IMR-90 (cell line): ENCODE results near the gene GJA8.
"Not testable (repeated sequence)": the region's sequence is repeated elsewhere in the genome, so short reads cannot be mapped to it uniquely, and the experiment has no call there.

Experiments used
- BHLHE40 ChIP-seq: fragments of 150-350 bp; IDR thresholded peaks from 2 replicates; pipeline ENCODE4 v1.6.1; 2016; ENCODE audit warnings: mild to moderate bottlenecking, low read depth, low read length
- CEBPB ChIP-seq: IDR thresholded peaks from 2 replicates; pipeline ENCODE4 v1.6.1; 2012; ENCODE audit warnings: low read depth, low read length, improper control_type of control experiment
- CHD1 ChIP-seq: IDR thresholded peaks from 2 replicates; pipeline ENCODE4 v1.6.1; 2012; ENCODE audit warnings: low read depth, low read length, improper control_type of control experiment
- CTCF ChIP-seq: conservative IDR thresholded peaks from 2 replicates; pipeline ENCODE4 v1.5.1; 2012; ENCODE audit warnings: mild to moderate bottlenecking, low read depth, low read length, improper control_type of control experiment
- ELK1 ChIP-seq: fragments of 150-350 bp; IDR thresholded peaks from 2 replicates; pipeline ENCODE4 v1.6.1; 2016; ENCODE audit warnings: low read depth, mild to moderate bottlenecking, low read length, moderate library complexity, borderline replicate concordance
- FOS ChIP-seq: fragments of 150-350 bp; IDR thresholded peaks from 2 replicates; pipeline ENCODE4 v1.6.1; 2016; ENCODE audit warnings: low read depth, low read length
- MAFK ChIP-seq: IDR thresholded peaks from 2 replicates; pipeline ENCODE4 v1.6.1; 2012; ENCODE audit warnings: low read depth, low read length, improper control_type of control experiment
- MAZ ChIP-seq: IDR thresholded peaks from 2 replicates; pipeline ENCODE4 v1.6.1; 2012; ENCODE audit warnings: low read depth, mild to moderate bottlenecking, low read length, improper control_type of control experiment, moderate library complexity, borderline replicate concordance
- MXI1 ChIP-seq: IDR thresholded peaks from 2 replicates; pipeline ENCODE4 v1.6.1; 2012; ENCODE audit warnings: low read depth, mild to moderate bottlenecking, low read length, moderate library complexity, borderline replicate concordance
- NFE2L2 ChIP-seq: fragments of 150-350 bp; IDR thresholded peaks from 2 replicates; pipeline ENCODE4 v1.6.1; 2016; ENCODE audit warnings: low read depth, mild to moderate bottlenecking, low read length
- POLR2A ChIP-seq: IDR thresholded peaks from 2 replicates; pipeline ENCODE4 v1.6.1; 2012; ENCODE audit warnings: mild to moderate bottlenecking, low read depth, low read length
- RAD21 ChIP-seq: IDR thresholded peaks from 2 replicates; pipeline ENCODE4 v1.6.1; 2012; ENCODE audit warnings: low read length, improper control_type of control experiment
- RFX5 ChIP-seq: IDR thresholded peaks from 2 replicates; pipeline ENCODE4 v1.8.0; 2012; ENCODE audit warnings: low read depth, mild to moderate bottlenecking, low read length, moderate library complexity
- USF2 ChIP-seq: fragments of 150-350 bp; IDR thresholded peaks from 2 replicates; pipeline ENCODE4 v1.6.1; 2017; ENCODE audit warnings: mild to moderate bottlenecking, antibody characterized with exemption, low read length, low read depth

- TF ChIP-seq BHLHE40, POLR2A, CTCF, RFX5, USF2, RAD21, CEBPB, CHD1, FOS, MXI1, NFE2L2, ELK1, MAFK, MAZ: not testable (repeated sequence)
Measured at GRCh38 chr1:147927215-147927614, 24.6 kb downstream of the GJA8 start.
